ENCODE results near the gene FOXO3. TPM values are rescaled to one million over a fixed set of nuclear protein-coding genes. Genes with fewer than 3 reads are reported as not detected.

Gene FOXO3
- total and polyA plus RNA-seq, 2 of the 13 experiments (the other 11 are each of a cell fraction or from before 2014, with no cell fraction given): 16.0 to 22.5 TPM

- TF ChIP-seq ZNF235 (CRISPR knock-in tag; IDR thresholded peaks at IDR 0.05; ENCODE audit: borderline replicate concordance): no peak
- no peak for TF ChIP-seq ZNF644 (CRISPR knock-in tag; IDR thresholded peaks at IDR 0.05; ENCODE audit: low read depth)
- TF ChIP-seq CTCF (CRISPR knock-in tag; IDR thresholded peaks at IDR 0.05): peak; percentile 23; the same call in 1 of the 2 replicates
- H3K4me2 ChIP-seq (ENCODE audit: low read depth, low read length): no peak overlapping the region
- peaks cover 0 to 11% of the 10 kb centered on the region in 2 experiments; a peak in 1 of 5 replicates for H3K27me3 ChIP-seq (ENCODE audit: control insufficient read depth in 1 of 2, insufficient read depth in 2 of 2, low read length in 2 of 2)
- FAIRE-seq: no peak
- no peak overlapping the region for H3K4me3 ChIP-seq (replicated peaks in 1 of 3; ENCODE audit: insufficient read depth in 1 of 3, low read depth in 2 of 3, low read length in 3 of 3)
- intact Hi-C loops (cut with micrococcal nuclease; ENCODE audit: unreplicated experiment) (no loop called here), in situ Hi-C loops (cut with HindIII; ENCODE audit: extremely low pct_ligation_motif_present, low pct_unique_long_range_greater_than_20kb) (loop anchor here (5.0 kb wide), 2 partner anchors 294 to 524 kb away; no protein-coding TSS in a partner anchor)
- H3K79me2 ChIP-seq (ENCODE audit: insufficient read depth, low read length): no peaks in the 10 kb centered on the region
- 28% methylated on average over 7 of the region's 7 CpGs for WGBS (ENCODE audit: low lambda C conversion rate)
- H3K4me1 ChIP-seq (ENCODE audit: insufficient read depth, low read length): peaks cover 5% of the 10 kb centered on the region; the same call in 1 of the 2 replicates
- no peak overlapping the region for H3K9ac ChIP-seq (ENCODE audit: insufficient read depth, low read depth, low read length)
- H2AFZ ChIP-seq (ENCODE audit: low read length): no peak overlapping the region
- ChIA-PET CTCF (ENCODE audit: low intra/inter-chr PET ratio, low total read pairs) (interaction anchor here (2.1 to 3.6 kb wide), 4 partner anchors 239 to 350 kb away, joined by 12 to 60 read pairs (median 20); no protein-coding TSS in a partner anchor), POLR2A (no interaction called here)
- H3K9me3 ChIP-seq (ENCODE audit: low read length): 0 out of 2 replicates have a peak, but pooled peaks cover 4% of the 10 kb centered on the region
- no peaks in the 10 kb centered on the region for H4K20me1 ChIP-seq (ENCODE audit: insufficient read depth, low read length)
- no peaks in the 10 kb centered on the region for H3K36me3 ChIP-seq (replicated peaks in 1 of 2; ENCODE audit: control insufficient read depth in 1 of 2, insufficient read depth in 2 of 2, low read length in 2 of 2)
- BruUV-seq (replicated peaks): no TSS peak
- H3K27ac ChIP-seq (ENCODE audit: extremely low read length, insufficient read depth, low read length): no peak overlapping the region
- DNase-seq (ENCODE audit: low spot score): no peak
- no peak; the same call in 2 of the 3 replicates for ATAC-seq
Measured at GRCh38 chr6:108543175-108543940, 17.4 kb upstream of the FOXO3 start.

GRCh38 chr6:108544606-108545005 is 16.1 kb upstream of the FOXO3 start:
- ATAC-seq: no peak
- Histone ChIP-seq H3K9ac (ENCODE audit: insufficient read depth, low read depth, low read length) (no peak overlapping the region), H3K36me3 (replicated peaks in 1 of 2; ENCODE audit: control insufficient read depth in 1 of 2, insufficient read depth in 2 of 2, low read length in 2 of 2) (no peaks in the 10 kb centered on the region), H4K20me1 (ENCODE audit: insufficient read depth, low read length) (no peaks in the 10 kb centered on the region), H3K4me1 (ENCODE audit: insufficient read depth, low read length) (peaks cover 5% of the 10 kb centered on the region; the same call in 1 of the 2 replicates), H3K27ac (ENCODE audit: extremely low read length, insufficient read depth, low read length) (no peak overlapping the region), H3K9me3 (ENCODE audit: low read length) (0 out of 2 replicates have a peak, but pooled peaks cover 4% of the 10 kb centered on the region), H3K4me2 (ENCODE audit: low read depth, low read length) (no peak overlapping the region), H3K4me3 (replicated peaks in 1 of 3; ENCODE audit: insufficient read depth in 1 of 3, low read depth in 2 of 3, low read length in 3 of 3) (no peak overlapping the region), H3K27me3 (ENCODE audit: control insufficient read depth in 1 of 2, insufficient read depth in 2 of 2, low read length in 2 of 2) (peaks cover 0 to 11% of the 10 kb centered on the region in 2 experiments; a peak in 1 of 5 replicates), H3K79me2 (ENCODE audit: insufficient read depth, low read length) (no peaks in the 10 kb centered on the region), H2AFZ (ENCODE audit: low read length) (no peak overlapping the region)
- ChIA-PET POLR2A (no interaction called here), CTCF (ENCODE audit: low intra/inter-chr PET ratio, low total read pairs) (interaction anchor here (3.6 kb wide), 1 partner anchor 291 kb away, joined by 60 read pairs; no protein-coding TSS in a partner anchor)
- no peak for DNase-seq (ENCODE audit: low spot score)
- in situ Hi-C loops (cut with HindIII; ENCODE audit: extremely low pct_ligation_motif_present, low pct_unique_long_range_greater_than_20kb): loop anchor here (5.0 kb wide), 2 partner anchors 293 to 523 kb away; no protein-coding TSS in a partner anchor
- intact Hi-C loops (cut with micrococcal nuclease; ENCODE audit: unreplicated experiment): no loop called here
- no peak for FAIRE-seq
- no TSS peak for BruUV-seq (replicated peaks)
- WGBS (ENCODE audit: low lambda C conversion rate): 50% methylated on average over 3 of the region's 3 CpGs
- TF ChIP-seq SNAPC4 (CRISPR knock-in tag; IDR thresholded peaks at IDR 0.05) (no peak), TEF (CRISPR knock-in tag; IDR thresholded peaks at IDR 0.05) (no peak), ZNF225 (CRISPR knock-in tag; IDR thresholded peaks at IDR 0.05) (no peak), ZNF431 (CRISPR knock-in tag; IDR thresholded peaks at IDR 0.05; ENCODE audit: borderline replicate concordance, low read depth) (no peak)
